Measurements from ENCODE around the gene NEXN. TPM values are rescaled to one million over a fixed set of nuclear protein-coding genes. Genes with fewer than 3 reads are reported as not detected.
A peak's percentile ranks its signal among the peaks of the same experiment; 100 is the strongest.
"Not testable (repeated sequence)": the region's sequence is repeated elsewhere in the genome, so short reads cannot be mapped to it uniquely, and the experiment has no call there.

NEXN gene
- total RNA-seq, 1 experiment from 2014 or later, result 3.4 TPM

GRCh38 chr1:77961392-77961791, 73.0 kb downstream of the NEXN start:
- no peak for DNase-seq (ENCODE audit: low read depth)

DNA sequence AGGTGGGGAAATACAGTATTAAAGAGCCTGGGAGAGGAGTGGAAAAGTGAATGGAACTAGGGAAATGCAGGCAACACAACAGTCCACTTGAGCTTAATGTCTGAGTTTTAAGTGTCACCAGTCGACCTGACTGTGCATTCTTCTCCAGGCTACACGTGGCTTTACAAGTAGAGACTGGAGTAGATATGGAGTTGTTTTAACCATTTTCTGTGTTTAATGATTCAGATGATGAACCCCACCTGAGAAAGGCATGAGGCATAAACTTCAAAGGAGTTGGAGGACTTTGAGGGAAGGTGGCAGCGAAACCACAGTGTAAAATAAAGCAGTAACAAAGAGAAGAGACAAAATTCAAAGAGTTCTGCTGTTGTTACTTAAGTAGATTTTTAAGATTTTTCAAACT, 77.9 kb downstream of the NEXN start:
- DNase-seq (ENCODE audit: low read depth), result no peak

DNA sequence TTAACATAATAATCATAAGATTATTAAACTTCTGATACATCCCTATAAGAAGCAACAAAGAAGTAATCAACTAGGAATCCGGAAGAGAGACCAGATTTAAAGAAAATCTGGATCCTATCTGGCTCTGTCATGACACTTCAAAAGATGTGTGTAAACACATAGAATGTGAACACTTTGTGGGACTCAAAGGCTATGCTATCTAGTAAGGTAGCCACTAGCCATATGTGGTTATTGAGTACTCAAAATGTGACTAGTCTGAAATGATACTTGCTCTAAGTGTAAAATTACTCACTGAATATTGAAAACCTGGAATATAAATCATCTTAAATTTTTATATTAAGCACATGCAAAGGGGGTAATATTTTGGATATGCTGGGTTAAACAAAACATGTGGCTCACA, 81.8 kb downstream of the NEXN start:
- DNase-seq (ENCODE audit: low read depth), result no peak

GRCh38 chr1:77972080-77972479, 83.7 kb downstream of the NEXN start:
- no peak for DNase-seq (ENCODE audit: low read depth)

- DNase-seq (ENCODE audit: low read depth), result peak; percentile 24
Observed at GRCh38 chr1:77975386-77975785, 87.0 kb downstream of the NEXN start.

DNA sequence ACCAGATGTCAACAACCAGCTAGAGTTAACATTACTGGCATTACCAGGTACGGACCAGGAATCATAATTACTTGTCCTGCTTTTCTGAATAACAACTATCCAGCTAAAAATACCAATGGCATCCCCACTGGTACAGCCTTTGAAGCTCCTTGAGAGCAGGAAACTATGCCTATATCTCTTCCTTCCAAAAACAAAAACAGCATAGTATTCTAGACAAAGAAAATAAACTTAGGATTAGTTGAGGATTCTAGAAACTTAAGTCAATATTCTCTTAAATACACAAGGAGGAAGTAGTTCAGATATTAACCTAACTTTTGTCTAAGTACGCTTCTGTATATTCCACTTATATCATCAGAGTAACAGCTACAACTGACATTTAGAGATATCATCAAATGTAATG, 87.5 kb downstream of the NEXN start:
- DNase-seq (ENCODE audit: low read depth), result no peak

GRCh38 chr1:77976433-77977076, 88.1 kb downstream of the NEXN start:
- DNase-seq (ENCODE audit: low read depth), result no peak

- DNase-seq (ENCODE audit: low read depth), result no peak
Observed at GRCh38 chr1:77977989-77978292, 89.5 kb downstream of the NEXN start.

GRCh38 chr1:77978293-77978968, 90.0 kb downstream of the NEXN start:
- peak; percentile 98 for DNase-seq (ENCODE audit: low read depth)

GRCh38 chr1:77978969-77979876, 90.8 kb downstream of the NEXN start, which contains the start of gene FUBP1:
Gene FUBP1 (minus strand): TSS chr1:77979072. CDS start chr1:77979004, 68 bp downstream.
- peak; percentile 98 for DNase-seq (ENCODE audit: low read depth)

GRCh38 chr1:77983352-77983996, 95.0 kb downstream of the NEXN start:
- not testable (repeated sequence) for DNase-seq (ENCODE audit: low read depth)

GRCh38 chr1:77983997-77984355, 95.6 kb downstream of the NEXN start:
- DNase-seq (ENCODE audit: low read depth), result no peak

GRCh38 chr1:77984629-77985028, 96.2 kb downstream of the NEXN start:
- DNase-seq (ENCODE audit: low read depth), result no peak

DNA sequence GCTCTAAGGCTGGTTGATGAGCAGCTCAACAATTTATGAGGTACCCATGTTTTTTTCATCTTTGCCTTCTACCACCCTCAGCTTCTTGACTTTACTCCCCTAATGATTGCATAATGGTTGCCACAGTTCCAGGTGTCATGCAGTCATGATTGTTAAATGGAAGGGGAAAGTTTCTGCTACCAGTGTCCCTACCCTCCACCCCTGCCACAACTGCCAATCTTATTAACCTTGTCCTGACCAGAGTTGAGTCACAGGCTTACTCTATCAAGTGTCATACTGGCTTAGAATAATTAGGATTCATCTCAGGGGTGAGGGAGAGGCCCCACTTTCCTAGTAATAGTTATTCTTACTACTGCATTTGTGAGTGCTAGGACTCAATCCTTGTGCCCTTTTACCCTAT, 98.4 kb downstream of the NEXN start:
- DNase-seq (ENCODE audit: low read depth), result no peak

DNA sequence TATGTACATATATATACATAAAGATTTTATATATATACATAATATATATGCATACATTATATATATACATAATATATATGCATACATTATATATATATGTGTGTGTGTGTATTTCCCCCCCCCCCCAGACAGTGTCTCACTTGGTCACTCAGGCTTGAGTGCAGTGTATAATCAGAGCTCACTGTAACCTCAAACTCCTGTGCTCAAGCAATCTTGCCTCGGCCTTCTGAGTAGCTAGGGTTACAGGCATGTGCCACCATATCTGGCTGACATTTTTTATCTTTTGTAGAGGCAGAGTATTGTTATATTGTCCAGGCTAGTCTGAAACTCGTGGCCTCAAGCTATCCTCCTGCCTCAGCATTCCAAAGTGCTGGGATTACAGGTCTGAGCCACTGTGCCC, 99.5 kb downstream of the NEXN start:
- DNase-seq (ENCODE audit: low read depth), result no peak

DNA sequence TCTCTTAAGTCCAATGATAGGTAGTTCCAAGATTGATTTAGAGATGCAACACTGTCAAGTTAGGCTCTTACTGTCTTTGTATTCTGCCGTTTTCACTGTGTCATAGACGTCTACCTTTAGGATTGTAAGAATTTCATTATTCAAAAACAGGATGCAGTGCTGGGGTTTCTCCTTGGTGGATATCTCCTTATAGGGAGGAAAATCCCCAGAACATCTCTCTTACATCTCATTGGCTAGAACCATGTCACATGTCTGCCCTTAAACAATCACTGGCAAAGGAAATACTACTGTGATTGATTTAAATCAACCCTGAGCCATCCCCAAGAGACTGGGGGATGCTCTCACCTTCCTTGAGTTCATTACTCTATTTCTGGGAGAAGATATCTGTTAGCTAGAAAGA, 101.3 kb downstream of the NEXN start:
- DNase-seq (ENCODE audit: low read depth), result no peak

DNA sequence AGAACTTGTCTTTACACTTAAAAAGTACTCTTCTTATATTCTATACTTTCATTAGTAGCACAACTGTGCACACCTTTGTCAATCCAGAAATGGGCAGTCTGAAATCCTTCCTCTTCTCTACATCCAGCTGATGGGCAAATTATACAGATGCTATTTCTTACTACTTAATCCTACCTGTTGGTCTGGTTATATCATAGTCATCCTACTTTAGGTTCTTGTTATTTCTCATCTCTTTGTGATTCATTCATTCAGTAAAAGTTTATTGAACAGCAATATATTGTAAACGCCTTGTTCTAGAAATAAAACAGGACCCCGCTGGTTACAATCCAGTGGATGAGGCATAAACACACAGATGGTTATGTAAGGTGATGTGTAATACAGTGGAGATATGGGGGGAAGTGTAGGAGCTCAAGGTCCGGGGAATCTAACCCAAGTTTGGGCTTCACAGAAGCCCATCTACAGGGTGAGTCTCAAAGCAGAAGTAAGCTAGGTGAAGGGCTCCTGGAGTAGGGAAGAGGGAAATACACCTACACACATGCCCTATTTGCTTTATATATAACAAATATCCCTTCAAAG, 102.3 kb downstream of the NEXN start:
- DNase-seq (ENCODE audit: low read depth), result no peak

DNA sequence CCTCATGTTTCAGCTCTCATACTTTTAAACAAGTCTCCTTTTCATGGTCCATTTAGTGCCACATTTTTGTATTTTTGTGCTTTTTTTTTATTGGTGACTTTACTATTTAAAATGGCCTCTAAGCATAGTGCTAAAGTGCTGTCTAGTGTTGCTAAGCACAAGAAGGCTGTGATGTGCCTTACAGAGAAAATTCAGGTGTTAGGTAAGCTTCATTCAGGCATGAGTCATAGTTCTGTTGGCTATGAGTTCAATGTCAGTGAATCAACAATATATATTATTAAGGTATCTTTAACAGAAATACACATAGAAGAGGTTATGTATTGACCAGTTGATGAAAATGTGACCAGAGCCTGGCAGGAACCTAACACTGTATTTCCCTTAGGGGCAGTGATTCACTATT, 103.2 kb downstream of the NEXN start:
- DNase-seq (ENCODE audit: low read depth), result no peak
